ENCODE data around the gene BCAP29. TPM values are rescaled to one million over a fixed set of nuclear protein-coding genes. Genes with fewer than 3 reads are reported as not detected.

The BCAP29 gene
- total and polyA plus RNA-seq, 9 of the 15 experiments (the other 6 are each of a cell fraction or from before 2014, with no cell fraction given): 63.4 to 137 (median 79.7) TPM

DNA sequence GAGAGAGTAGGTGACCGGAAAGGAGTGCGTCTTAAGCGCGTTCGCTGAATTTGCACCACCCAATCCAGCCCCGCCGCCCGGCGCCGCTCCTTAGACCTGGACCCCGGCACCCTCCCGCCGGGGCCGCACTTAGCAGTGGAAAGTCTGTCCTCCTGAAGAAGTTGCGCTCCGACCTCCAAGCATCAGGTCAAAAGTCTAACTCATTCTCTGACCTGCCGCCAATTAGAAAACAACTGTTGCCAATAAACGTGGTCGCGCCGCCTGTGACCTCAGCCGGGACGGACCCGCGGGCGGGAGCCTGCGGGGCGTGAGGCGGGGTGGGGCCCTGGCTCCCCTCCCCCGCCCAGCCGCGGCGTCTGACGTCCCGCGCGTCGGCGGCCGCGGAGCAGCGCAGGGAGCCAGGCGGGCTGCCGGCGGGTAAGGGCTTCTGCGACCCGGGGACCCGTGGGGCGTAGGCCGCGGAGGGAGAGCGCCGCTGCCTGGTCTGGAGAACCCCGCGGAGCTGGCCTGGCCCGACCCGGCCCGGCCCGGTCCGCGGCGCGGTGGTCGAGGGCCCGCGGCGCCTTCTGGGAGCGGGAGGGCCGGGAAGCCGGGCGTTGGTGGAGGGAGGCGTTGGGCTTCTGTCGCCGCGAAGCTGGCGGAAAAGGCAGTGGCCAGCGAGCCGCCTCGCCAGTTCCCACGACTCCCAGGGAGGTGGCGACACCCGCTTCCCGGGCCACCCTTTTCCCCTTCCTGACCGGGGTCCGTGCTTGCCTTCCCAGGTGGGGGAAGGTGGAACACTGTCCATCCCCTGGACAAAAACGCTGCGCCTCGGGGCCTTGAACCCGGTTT is at the start of gene BCAP29 (continued):
- TF ChIP-seq, protein P1, sequence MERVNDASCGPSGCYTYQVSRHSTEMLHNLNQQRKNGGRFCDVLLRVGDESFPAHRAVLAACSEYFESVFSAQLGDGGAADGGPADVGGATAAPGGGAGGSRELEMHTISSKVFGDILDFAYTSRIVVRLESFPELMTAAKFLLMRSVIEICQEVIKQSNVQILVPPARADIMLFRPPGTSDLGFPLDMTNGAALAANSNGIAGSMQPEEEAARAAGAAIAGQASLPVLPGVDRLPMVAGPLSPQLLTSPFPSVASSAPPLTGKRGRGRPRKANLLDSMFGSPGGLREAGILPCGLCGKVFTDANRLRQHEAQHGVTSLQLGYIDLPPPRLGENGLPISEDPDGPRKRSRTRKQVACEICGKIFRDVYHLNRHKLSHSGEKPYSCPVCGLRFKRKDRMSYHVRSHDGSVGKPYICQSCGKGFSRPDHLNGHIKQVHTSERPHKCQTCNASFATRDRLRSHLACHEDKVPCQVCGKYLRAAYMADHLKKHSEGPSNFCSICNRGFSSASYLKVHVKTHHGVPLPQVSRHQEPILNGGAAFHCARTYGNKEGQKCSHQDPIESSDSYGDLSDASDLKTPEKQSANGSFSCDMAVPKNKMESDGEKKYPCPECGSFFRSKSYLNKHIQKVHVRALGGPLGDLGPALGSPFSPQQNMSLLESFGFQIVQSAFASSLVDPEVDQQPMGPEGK (CRISPR knock-in tag; IDR thresholded peaks at IDR 0.05; ENCODE audit: borderline replicate concordance): no peak
- TF ChIP-seq GATAD2B (IDR thresholded peaks at IDR 0.05; ENCODE audit: borderline replicate concordance): peak; percentile 100
- no peak for TF ChIP-seq ESRRB (CRISPR knock-in tag; IDR thresholded peaks at IDR 0.05; ENCODE audit: borderline replicate concordance)
- TF ChIP-seq ELF4 (CRISPR knock-in tag; IDR thresholded peaks at IDR 0.05): 0 out of 2 replicates have a peak, but pooled peaks have one; percentile 57
- TF ChIP-seq ZBTB8A (IDR thresholded peaks at IDR 0.05; ENCODE audit: partially characterized antibody): no peak
- TF ChIP-seq, protein P2, sequence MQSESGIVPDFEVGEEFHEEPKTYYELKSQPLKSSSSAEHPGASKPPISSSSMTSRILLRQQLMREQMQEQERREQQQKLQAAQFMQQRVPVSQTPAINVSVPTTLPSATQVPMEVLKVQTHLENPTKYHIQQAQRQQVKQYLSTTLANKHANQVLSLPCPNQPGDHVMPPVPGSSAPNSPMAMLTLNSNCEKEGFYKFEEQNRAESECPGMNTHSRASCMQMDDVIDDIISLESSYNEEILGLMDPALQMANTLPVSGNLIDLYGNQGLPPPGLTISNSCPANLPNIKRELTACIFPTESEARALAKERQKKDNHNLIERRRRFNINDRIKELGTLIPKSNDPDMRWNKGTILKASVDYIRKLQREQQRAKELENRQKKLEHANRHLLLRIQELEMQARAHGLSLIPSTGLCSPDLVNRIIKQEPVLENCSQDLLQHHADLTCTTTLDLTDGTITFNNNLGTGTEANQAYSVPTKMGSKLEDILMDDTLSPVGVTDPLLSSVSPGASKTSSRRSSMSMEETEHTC (IDR thresholded peaks at IDR 0.05): no peak
- peak; percentile 30; the same call in 1 of the 2 replicates for TF ChIP-seq ZSCAN29 (IDR thresholded peaks at IDR 0.05)
- peak; percentile 98 for TF ChIP-seq HMGN3 (IDR thresholded peaks at IDR 0.05; ENCODE audit: borderline replicate concordance, extremely low read depth, insufficient read length, low read depth, low read length)
- TF ChIP-seq JUND (IDR thresholded peaks at IDR 0.05; ENCODE audit: borderline replicate concordance, low read depth, low read length): peak; percentile 63
- peak; percentile 42; the same call in 1 of the 3 replicates for TF ChIP-seq JUND (tag; IDR thresholded peaks at IDR 0.05; ENCODE audit: borderline replicate concordance, low read depth, low read length)
- peak; percentile 91 for TF ChIP-seq ETV5 (CRISPR knock-in tag; IDR thresholded peaks at IDR 0.05; ENCODE audit: low read depth)
- TF ChIP-seq, protein P3, sequence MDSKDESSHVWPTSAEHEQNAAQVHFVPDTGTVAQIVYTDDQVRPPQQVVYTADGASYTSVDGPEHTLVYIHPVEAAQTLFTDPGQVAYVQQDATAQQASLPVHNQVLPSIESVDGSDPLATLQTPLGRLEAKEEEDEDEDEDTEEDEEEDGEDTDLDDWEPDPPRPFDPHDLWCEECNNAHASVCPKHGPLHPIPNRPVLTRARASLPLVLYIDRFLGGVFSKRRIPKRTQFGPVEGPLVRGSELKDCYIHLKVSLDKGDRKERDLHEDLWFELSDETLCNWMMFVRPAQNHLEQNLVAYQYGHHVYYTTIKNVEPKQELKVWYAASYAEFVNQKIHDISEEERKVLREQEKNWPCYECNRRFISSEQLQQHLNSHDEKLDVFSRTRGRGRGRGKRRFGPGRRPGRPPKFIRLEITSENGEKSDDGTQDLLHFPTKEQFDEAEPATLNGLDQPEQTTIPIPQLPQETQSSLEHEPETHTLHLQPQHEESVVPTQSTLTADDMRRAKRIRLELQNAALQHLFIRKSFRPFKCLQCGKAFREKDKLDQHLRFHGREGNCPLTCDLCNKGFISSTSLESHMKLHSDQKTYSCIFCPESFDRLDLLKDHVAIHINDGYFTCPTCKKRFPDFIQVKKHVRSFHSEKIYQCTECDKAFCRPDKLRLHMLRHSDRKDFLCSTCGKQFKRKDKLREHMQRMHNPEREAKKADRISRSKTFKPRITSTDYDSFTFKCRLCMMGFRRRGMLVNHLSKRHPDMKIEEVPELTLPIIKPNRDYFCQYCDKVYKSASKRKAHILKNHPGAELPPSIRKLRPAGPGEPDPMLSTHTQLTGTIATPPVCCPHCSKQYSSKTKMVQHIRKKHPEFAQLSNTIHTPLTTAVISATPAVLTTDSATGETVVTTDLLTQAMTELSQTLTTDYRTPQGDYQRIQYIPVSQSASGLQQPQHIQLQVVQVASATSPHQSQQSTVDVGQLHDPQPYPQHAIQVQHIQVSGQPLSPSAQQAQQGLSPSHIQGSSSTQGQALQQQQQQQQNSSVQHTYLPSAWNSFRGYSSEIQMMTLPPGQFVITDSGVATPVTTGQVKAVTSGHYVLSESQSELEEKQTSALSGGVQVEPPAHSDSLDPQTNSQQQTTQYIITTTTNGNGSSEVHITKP (IDR thresholded peaks at IDR 0.05; ENCODE audit: partially characterized antibody): peak; percentile 31
- TF ChIP-seq ATF7 (IDR thresholded peaks at IDR 0.05): peak; percentile 92
- TF ChIP-seq PYGO2 (tag; IDR thresholded peaks at IDR 0.05): no peak
- peak; percentile 37; the same call in 1 of the 2 replicates for TF ChIP-seq ZNF316 (IDR thresholded peaks at IDR 0.05)
- peak; percentile 97 to 98 for TF ChIP-seq NONO (IDR thresholded peaks at IDR 0.05; ENCODE audit: low read depth in 2 of 2, low read length in 1 of 2)
- no peak for TF ChIP-seq RBM17 (IDR thresholded peaks at IDR 0.05; ENCODE audit: borderline replicate concordance, low read depth, low read length)
- TF ChIP-seq, protein P4, sequence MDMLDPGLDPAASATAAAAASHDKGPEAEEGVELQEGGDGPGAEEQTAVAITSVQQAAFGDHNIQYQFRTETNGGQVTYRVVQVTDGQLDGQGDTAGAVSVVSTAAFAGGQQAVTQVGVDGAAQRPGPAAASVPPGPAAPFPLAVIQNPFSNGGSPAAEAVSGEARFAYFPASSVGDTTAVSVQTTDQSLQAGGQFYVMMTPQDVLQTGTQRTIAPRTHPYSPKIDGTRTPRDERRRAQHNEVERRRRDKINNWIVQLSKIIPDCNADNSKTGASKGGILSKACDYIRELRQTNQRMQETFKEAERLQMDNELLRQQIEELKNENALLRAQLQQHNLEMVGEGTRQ (CRISPR knock-in tag; IDR thresholded peaks at IDR 0.05): no peak
